ENCODE measurements around the gene PKP3.

- TF ChIP-seq CTCF (conservative IDR thresholded peaks at IDR 0.05), result no peak
- TF ChIP-seq ZFX (IDR thresholded peaks at IDR 0.05), result peak; percentile 50; the same call in 1 of the 2 replicates
Observed at GRCh38 chr11:406796-407650, 13.0 kb downstream of the PKP3 start.
